ENCODE results near the gene C5AR1.
"Not testable (repeated sequence)": the region's sequence is repeated elsewhere in the genome, so short reads cannot be mapped to it uniquely, and the experiment has no call there.

Gene C5AR1

DNA sequence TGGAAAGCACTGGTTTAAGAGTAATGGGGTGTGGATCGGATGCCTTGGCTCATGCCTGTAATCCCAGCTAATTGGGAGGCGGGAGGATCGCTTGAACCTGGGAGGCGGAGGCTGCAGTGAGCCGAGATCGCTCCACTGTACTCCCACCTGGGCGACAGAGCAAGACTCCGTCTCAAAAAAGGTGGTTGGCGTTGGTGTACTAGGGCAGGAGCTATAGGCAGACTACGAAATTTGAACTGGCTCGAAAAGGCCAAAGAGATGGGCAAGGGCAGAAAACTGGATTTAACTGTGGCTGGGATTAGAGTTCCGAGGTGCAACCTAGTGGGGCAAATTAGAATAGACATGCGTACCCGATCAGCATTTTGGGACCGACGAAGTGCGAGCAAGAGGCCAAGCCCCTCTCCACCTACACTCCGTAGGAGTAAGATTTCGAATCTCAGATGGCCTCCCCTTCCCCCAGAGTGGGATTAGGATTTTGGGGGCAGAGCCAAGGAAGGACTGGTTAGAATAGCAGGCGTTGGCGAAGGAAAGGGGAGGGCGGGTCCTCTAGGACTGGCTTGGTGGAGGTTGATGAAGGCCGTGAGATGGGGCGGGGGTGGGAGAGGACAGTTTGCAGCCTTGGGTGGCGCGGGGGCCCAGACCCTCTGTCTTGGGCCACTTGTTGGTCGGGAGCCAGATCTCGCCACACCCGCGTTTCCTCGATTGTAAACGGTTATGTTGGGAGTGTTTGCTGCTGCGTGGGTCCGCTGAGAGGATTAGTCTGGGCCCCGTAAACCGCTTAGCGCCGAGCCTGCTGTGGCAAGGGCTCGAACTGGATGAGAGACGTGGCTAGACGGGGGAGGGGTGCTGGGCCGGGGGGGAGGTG is 37.0 kb upstream of the C5AR1 start:
- H3K36me3 ChIP-seq (ENCODE audit: control insufficient read depth, insufficient read depth, low read length) = peaks cover 29% of the 10 kb centered on the region
- peak overlapping the region; percentile 100 for H3K27ac ChIP-seq (ENCODE audit: low read depth, low read length)
- H3K4me1 ChIP-seq (ENCODE audit: control insufficient read depth, insufficient read depth, low read length) = peaks cover 5% of the 10 kb centered on the region; the same call in 1 of the 2 replicates
- no peaks in the 10 kb centered on the region for H3K9me3 ChIP-seq (ENCODE audit: control insufficient read depth, insufficient read depth, low read length)
- peak overlapping the region; percentile 89; the same call in 1 of the 2 replicates for H3K9ac ChIP-seq (ENCODE audit: low read depth, low read length)
- peaks cover 14% of the 10 kb centered on the region for H3K27me3 ChIP-seq (ENCODE audit: control insufficient read depth, insufficient read depth, low read length)
- peak overlapping the region; percentile 82 for H3K4me3 ChIP-seq (ENCODE audit: low read depth, low read length)

DNA sequence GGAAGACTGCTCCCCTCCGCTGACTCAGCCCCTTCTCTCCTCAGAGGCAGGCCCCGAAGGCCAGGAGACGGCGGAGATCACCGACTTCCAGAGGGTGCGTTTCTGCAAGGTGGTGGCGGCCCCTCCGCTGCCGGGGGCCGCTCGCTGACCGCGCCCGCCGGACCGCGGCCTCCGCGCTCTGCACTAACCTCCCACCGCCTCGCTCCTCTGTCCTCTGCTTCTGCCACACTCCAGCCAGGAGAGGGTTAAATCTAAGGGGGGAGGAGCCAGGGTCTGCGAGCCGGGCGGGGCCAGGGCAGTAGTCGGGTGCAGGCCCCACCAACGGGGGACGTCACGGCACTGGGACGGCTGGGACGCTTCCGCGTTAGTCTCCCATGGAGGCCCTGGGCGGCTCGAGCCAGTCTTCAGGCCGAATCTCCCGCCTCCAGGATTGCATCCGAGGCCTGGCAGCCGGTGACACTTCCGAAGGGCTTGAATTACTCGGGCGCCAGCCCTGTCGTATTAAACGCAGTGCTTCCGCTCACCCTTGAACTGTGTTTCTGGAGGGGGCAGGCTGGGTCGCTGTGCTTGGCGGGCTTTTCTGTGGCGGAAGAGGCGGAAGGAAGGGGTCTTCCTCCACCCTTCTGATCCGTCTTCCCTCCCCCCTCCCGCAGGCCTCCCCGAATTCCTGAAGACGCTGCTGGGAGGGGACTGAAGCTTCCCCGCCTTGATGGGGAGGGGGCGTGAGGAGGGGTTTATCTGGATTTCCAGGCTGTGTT is 36.2 kb upstream of the C5AR1 start:
- Histone ChIP-seq H3K27ac (ENCODE audit: low read depth, low read length) (peak overlapping the region; percentile 100), H3K4me1 (ENCODE audit: control insufficient read depth, insufficient read depth, low read length) (peaks cover 5% of the 10 kb centered on the region; the same call in 1 of the 2 replicates), H3K9me3 (ENCODE audit: control insufficient read depth, insufficient read depth, low read length) (no peaks in the 10 kb centered on the region), H3K36me3 (ENCODE audit: control insufficient read depth, insufficient read depth, low read length) (peaks cover 25% of the 10 kb centered on the region), H3K4me3 (ENCODE audit: low read depth, low read length) (peak overlapping the region; percentile 82), H3K9ac (ENCODE audit: low read depth, low read length) (peak overlapping the region; percentile 89), H3K27me3 (ENCODE audit: control insufficient read depth, insufficient read depth, low read length) (peaks cover 14% of the 10 kb centered on the region)

DNA sequence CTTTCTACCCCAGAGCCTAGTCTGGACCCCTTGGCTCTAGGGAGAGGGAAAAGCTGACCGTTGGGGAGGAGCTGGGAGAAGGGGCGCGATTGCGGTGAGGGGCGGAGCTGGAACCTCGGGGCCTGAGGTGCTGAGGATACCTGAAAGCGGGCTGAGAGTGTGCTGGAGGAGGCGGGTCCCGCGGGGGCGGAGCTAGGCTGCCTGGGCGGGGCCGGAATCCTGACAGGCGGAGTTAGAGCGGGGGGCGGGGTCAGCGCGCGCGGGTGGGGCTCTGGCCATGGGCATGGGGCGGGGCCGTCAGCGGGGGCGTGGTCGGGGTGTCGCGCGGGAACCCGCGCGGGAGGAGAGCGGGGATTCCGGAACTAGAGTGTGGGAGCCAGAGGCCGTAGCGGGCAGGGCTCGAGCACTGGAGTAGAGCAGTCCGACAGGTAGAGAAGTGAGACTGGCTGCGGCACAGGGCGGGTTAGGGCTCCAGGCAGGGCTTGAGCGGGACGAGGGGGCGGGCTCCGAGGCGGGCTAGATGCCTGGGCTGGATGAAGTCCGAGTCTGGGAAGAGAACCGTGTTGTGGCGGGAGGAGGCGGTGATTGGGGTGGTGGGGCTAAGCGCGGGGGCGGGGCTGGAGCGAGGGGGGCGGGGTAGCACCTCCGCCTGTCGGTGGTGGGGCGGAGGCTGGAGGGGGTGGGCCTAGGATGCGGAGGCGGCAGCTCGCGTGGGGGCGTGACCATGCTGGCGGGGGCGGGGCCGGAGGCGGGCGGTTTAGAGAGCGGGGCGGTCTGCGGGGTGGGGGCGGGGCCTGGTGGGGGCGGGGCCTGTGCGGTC is 35.4 kb upstream of the C5AR1 start, which contains the start of gene INAFM1:
Gene INAFM1 (plus strand): TSS at position 815 of the 820 bp plus-strand sequence. CDS start 35 bp downstream, outside the sequence.
- Histone ChIP-seq H3K9me3 (ENCODE audit: control insufficient read depth, insufficient read depth, low read length) (no peaks in the 10 kb centered on the region), H3K36me3 (ENCODE audit: control insufficient read depth, insufficient read depth, low read length) (peaks cover 20% of the 10 kb centered on the region), H3K27ac (ENCODE audit: low read depth, low read length) (peak within 1 kb of the TSS; percentile 100), H3K27me3 (ENCODE audit: control insufficient read depth, insufficient read depth, low read length) (peaks cover 14% of the 10 kb centered on the region), H3K4me3 (ENCODE audit: low read depth, low read length) (peak within 1 kb of the TSS; percentile 87), H3K9ac (ENCODE audit: low read depth, low read length) (peak within 1 kb of the TSS; percentile 89), H3K4me1 (ENCODE audit: control insufficient read depth, insufficient read depth, low read length) (peaks cover 5% of the 10 kb centered on the region; the same call in 1 of the 2 replicates)

- H3K9me3 ChIP-seq (ENCODE audit: control insufficient read depth, insufficient read depth, low read length) = no peaks in the 10 kb centered on the region
- peaks cover 14% of the 10 kb centered on the region for H3K27me3 ChIP-seq (ENCODE audit: control insufficient read depth, insufficient read depth, low read length)
- peaks cover 5% of the 10 kb centered on the region; the same call in 1 of the 2 replicates for H3K4me1 ChIP-seq (ENCODE audit: control insufficient read depth, insufficient read depth, low read length)
- H3K27ac ChIP-seq (ENCODE audit: low read depth, low read length) = peak overlapping the region; percentile 35
- H3K36me3 ChIP-seq (ENCODE audit: control insufficient read depth, insufficient read depth, low read length) = peaks cover 14% of the 10 kb centered on the region
- H3K4me3 ChIP-seq (ENCODE audit: low read depth, low read length) = peak overlapping the region; percentile 78
- 0 out of 2 replicates have a peak overlapping the region, but pooled peaks have one; percentile 35 for H3K9ac ChIP-seq (ENCODE audit: low read depth, low read length)
These were observed 34.5 kb upstream of the C5AR1 start for GRCh38 chr19:47274891-47275761.

DNA sequence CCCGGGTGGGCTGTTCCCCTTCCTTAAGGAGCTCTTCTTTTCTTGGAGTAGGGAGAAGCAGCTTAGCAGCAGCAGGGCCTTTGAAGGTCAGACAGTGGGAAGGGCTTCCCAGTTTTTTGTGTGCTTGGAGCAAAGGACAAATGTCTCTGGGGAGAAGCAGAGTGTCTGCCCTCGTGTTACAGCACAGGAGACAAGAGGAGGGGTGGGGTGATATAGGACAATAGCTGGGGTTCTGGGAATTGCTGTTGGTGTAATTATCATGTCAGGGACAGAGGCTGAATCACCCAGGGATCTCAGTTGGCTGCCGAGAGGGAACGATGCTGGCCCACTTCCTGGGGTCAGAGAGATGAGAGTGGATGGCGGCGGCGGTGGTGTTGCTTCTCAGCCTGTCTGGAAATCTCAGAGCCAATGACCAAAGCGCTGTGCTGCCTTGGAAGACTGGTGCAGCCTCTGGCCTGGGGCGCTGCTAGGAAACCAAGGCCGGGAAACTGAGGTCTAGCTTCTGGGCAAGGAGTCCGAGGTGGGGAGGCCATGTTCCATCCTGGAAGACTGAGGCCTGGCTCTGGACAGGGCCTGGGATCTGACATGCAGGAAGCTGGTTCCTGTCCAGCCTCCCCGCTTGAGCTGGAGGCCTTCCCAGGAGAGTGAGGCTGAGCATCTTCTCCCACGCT is 33.7 kb upstream of the C5AR1 start:
- H3K4me3 ChIP-seq (ENCODE audit: low read depth, low read length) = no peak overlapping the region
- peaks cover 6% of the 10 kb centered on the region; the same call in 1 of the 2 replicates for H3K36me3 ChIP-seq (ENCODE audit: control insufficient read depth, insufficient read depth, low read length)
- no peak overlapping the region for H3K9ac ChIP-seq (ENCODE audit: low read depth, low read length)
- H3K9me3 ChIP-seq (ENCODE audit: control insufficient read depth, insufficient read depth, low read length) = no peaks in the 10 kb centered on the region
- no peak overlapping the region for H3K27ac ChIP-seq (ENCODE audit: low read depth, low read length)
- peaks cover 5% of the 10 kb centered on the region; the same call in 1 of the 2 replicates for H3K4me1 ChIP-seq (ENCODE audit: control insufficient read depth, insufficient read depth, low read length)
- H3K27me3 ChIP-seq (ENCODE audit: control insufficient read depth, insufficient read depth, low read length) = peaks cover 14% of the 10 kb centered on the region

DNA sequence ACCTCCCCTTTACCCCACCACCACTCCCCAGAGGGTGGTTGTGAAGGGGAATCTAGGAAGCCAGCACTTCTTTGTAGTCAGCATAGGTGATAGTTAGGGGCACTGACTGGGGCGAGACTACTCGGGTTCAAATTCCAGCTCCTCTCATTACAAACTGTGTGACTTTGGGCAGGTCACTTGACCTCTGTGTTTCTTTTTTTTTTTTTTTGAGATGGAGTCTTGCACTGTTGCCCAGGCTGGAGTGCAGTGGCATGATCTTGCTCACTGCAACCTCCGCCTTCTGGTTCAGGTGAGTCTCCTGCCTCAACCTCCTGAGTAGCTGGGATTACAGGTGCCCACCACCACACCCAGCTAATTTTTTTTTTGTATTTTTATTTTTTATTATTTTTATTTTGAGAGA is 33.1 kb upstream of the C5AR1 start:
- H3K4me1 ChIP-seq (ENCODE audit: control insufficient read depth, insufficient read depth, low read length); H3K9ac ChIP-seq (ENCODE audit: low read depth, low read length); H3K4me3 ChIP-seq (ENCODE audit: low read depth, low read length): not testable (repeated sequence)

GRCh38 chr19:47280183-47280797 is 29.4 kb upstream of the C5AR1 start:
- Histone ChIP-seq H3K4me1 (ENCODE audit: control insufficient read depth, insufficient read depth, low read length) (no peaks in the 10 kb centered on the region), H3K9me3 (ENCODE audit: control insufficient read depth, insufficient read depth, low read length) (no peaks in the 10 kb centered on the region), H3K4me3 (ENCODE audit: low read depth, low read length) (no peak overlapping the region), H3K27me3 (ENCODE audit: control insufficient read depth, insufficient read depth, low read length) (peaks cover 9% of the 10 kb centered on the region), H3K9ac (ENCODE audit: low read depth, low read length) (no peak overlapping the region), H3K27ac (ENCODE audit: low read depth, low read length) (no peak overlapping the region), H3K36me3 (ENCODE audit: control insufficient read depth, insufficient read depth, low read length) (no peaks in the 10 kb centered on the region)

More for the DNA sequence above, 33.1 kb upstream of the C5AR1 start:
- not testable (repeated sequence) for H3K36me3 ChIP-seq (ENCODE audit: control insufficient read depth, insufficient read depth, low read length); H3K9me3 ChIP-seq (ENCODE audit: control insufficient read depth, insufficient read depth, low read length); H3K27ac ChIP-seq (ENCODE audit: low read depth, low read length)
- H3K27me3 ChIP-seq (ENCODE audit: control insufficient read depth, insufficient read depth, low read length) = peaks cover 14% of the 10 kb centered on the region

- no peaks in the 10 kb centered on the region for H3K36me3 ChIP-seq (ENCODE audit: control insufficient read depth, insufficient read depth, low read length)
- no peaks in the 10 kb centered on the region for H3K4me1 ChIP-seq (ENCODE audit: control insufficient read depth, insufficient read depth, low read length)
- no peak overlapping the region for H3K4me3 ChIP-seq (ENCODE audit: low read depth, low read length)
- no peaks in the 10 kb centered on the region for H3K9me3 ChIP-seq (ENCODE audit: control insufficient read depth, insufficient read depth, low read length)
- H3K9ac ChIP-seq (ENCODE audit: low read depth, low read length) = no peak overlapping the region
- H3K27ac ChIP-seq (ENCODE audit: low read depth, low read length) = no peak overlapping the region
- H3K27me3 ChIP-seq (ENCODE audit: control insufficient read depth, insufficient read depth, low read length) = no peaks in the 10 kb centered on the region
These were observed 26.1 kb upstream of the C5AR1 start for GRCh38 chr19:47283405-47284059.

DNA sequence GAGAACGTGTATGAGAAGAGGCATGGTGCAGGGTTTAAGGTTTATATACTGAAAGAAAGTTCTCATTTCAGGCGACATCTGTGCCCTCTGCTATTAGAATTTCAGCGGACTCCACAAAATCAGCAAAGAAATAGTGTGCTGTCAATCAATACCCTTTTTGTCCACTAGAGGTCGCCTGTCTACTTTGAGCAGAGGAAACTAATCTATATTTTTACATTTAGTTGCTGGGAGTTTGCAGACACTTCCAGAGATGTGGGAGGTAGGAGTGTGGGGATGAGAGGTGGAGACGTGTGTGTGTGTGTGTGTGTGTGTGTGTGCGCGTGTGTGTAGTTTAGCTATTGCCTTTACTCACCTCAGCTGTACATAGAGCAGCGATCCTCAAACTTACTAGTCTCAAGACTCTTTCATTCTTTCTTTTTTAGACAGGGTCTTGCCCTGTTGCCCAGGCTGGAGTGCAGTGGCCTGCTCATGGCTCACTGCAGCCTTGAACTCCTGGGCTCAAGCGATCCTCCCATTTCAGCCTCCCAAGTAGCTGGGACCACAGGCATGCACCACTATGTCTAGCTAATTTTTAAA is 25.2 kb upstream of the C5AR1 start:
- Histone ChIP-seq H3K9me3 (ENCODE audit: control insufficient read depth, insufficient read depth, low read length) (no peaks in the 10 kb centered on the region), H3K4me1 (ENCODE audit: control insufficient read depth, insufficient read depth, low read length) (no peaks in the 10 kb centered on the region), H3K9ac (ENCODE audit: low read depth, low read length) (no peak overlapping the region), H3K27ac (ENCODE audit: low read depth, low read length) (no peak overlapping the region), H3K36me3 (ENCODE audit: control insufficient read depth, insufficient read depth, low read length) (no peaks in the 10 kb centered on the region), H3K4me3 (ENCODE audit: low read depth, low read length) (no peak overlapping the region), H3K27me3 (ENCODE audit: control insufficient read depth, insufficient read depth, low read length) (no peaks in the 10 kb centered on the region)
